ENCODE results near the gene APOBEC3B. TPM values are rescaled to one million over a fixed set of nuclear protein-coding genes. Genes with fewer than 3 reads are reported as not detected.
A peak's percentile ranks its signal among the peaks of the same experiment; 100 is the strongest.
"Not testable (repeated sequence)": the region's sequence is repeated elsewhere in the genome, so short reads cannot be mapped to it uniquely, and the experiment has no call there.

Gene APOBEC3B
- total RNA-seq, 1 experiment from 2014 or later = 11.3 TPM

DNA sequence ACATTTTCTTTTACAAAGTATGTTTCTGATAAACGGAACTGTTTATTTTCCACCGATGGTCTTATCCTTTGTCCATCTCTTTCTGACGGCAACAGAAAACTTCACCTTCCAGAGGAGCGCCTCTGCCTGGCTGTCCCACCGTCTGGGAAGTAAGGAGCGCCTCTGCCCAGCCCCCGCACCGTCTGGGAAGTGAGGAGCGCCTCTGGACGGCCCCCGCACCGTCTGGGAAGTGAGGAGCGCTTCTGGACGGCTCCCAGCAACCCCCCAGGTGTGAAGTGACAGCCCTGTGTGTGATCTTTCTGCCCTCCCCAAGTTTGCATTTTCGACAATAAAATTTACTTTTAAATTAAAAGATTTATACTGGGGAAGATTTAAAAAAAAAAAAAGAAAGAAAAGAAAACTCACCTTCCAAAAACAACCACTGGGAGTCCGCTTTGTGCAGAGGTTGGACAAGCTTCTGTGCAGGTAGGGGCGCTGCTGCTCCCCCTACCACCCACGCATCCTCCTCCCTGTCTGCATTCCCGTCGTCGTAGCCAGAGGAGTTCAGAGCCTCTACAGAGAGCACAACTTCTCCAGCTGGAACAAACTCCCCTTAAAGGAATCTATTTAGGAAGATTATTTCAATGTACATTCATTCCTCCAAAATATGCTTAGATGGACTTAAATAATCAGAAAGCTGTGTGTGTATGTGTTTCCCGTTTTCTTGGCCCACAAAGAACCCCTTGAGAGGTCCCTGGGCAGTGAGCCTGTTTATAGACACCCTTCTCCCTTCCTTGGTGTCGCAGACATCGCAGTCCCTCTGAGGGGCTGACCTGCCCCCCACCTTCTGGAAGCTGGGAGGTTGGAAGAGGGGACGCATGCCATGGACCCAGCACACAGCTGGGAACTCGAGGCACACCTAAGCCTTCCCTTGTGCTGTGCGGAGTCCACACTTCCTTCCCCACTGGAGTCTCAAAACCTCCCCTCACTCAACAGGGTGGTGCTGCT is 849 bp upstream of the APOBEC3B start:
- H3K9me2 ChIP-seq (replicated peaks; ENCODE audit: low read length) = no peaks in the 10 kb centered on the region
- ATAC-seq (peak; percentile 44), DNase-seq (peak; percentile 45)
- H3K4me3 ChIP-seq (ENCODE audit: low read length) = peak overlapping the region; percentile 58; the same call in 1 of the 2 replicates
- no peaks in the 10 kb centered on the region for H4K20me1 ChIP-seq (ENCODE audit: low read length)
- intact Hi-C loops (cut with micrococcal nuclease) = loop anchor here (5.0 to 10.0 kb wide), 2 partner anchors 56 to 109 kb away; partner anchors contain the start of gene CBX6
- peaks cover 26% of the 10 kb centered on the region for H3K4me1 ChIP-seq (ENCODE audit: insufficient read depth, low read length)
- no peaks in the 10 kb centered on the region for H3K79me2 ChIP-seq (ENCODE audit: low read length)
- no peaks in the 10 kb centered on the region for H3K27me3 ChIP-seq (ENCODE audit: low read length)
- peak overlapping the region; percentile 23; the same call in 1 of the 2 replicates for H3K9ac ChIP-seq (ENCODE audit: low read length)
- peaks cover 6% of the 10 kb centered on the region for H3F3A ChIP-seq (ENCODE audit: low read length, unreplicated experiment)
- H3K4me2 ChIP-seq (ENCODE audit: low read length) = peak overlapping the region; percentile 81
- H2AFZ ChIP-seq (ENCODE audit: low read length) = peak overlapping the region; percentile 50; the same call in 1 of the 2 replicates
- ChIA-PET POLR2A (ENCODE audit: unreplicated experiment) (interaction anchor here (0.6 kb wide), 2 partner anchors 25 to 330 kb away, joined by 3 to 7 read pairs; no protein-coding TSS in a partner anchor), CTCF (interaction anchor here (1.3 to 1.9 kb wide), 2 partner anchors 22 to 215 kb away, joined by 4 read pairs; no protein-coding TSS in a partner anchor)
- no peaks in the 10 kb centered on the region; the same call in 1 of the 2 replicates for H3K36me3 ChIP-seq (ENCODE audit: low read depth, low read length)
- TF ChIP-seq, protein P1, sequence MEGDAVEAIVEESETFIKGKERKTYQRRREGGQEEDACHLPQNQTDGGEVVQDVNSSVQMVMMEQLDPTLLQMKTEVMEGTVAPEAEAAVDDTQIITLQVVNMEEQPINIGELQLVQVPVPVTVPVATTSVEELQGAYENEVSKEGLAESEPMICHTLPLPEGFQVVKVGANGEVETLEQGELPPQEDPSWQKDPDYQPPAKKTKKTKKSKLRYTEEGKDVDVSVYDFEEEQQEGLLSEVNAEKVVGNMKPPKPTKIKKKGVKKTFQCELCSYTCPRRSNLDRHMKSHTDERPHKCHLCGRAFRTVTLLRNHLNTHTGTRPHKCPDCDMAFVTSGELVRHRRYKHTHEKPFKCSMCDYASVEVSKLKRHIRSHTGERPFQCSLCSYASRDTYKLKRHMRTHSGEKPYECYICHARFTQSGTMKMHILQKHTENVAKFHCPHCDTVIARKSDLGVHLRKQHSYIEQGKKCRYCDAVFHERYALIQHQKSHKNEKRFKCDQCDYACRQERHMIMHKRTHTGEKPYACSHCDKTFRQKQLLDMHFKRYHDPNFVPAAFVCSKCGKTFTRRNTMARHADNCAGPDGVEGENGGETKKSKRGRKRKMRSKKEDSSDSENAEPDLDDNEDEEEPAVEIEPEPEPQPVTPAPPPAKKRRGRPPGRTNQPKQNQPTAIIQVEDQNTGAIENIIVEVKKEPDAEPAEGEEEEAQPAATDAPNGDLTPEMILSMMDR (conservative IDR thresholded peaks at IDR 0.05; ENCODE audit: low read depth, low read length) = peak; percentile 50
- TF ChIP-seq EZH2 (IDR thresholded peaks at IDR 0.05; ENCODE audit: low read length, unreplicated experiment) (no peak), EZH2phosphoT487 (IDR thresholded peaks at IDR 0.05; ENCODE audit: borderline replicate concordance, low read length) (no peak)
- peak overlapping the region; percentile 79 for H3K27ac ChIP-seq (ENCODE audit: low read length)
- BruUV-seq (replicated peaks) = no TSS peak
- 0 out of 2 replicates have a peak, but pooled peaks cover 2% of the 10 kb centered on the region for H3K9me3 ChIP-seq (ENCODE audit: low read length)

DNA sequence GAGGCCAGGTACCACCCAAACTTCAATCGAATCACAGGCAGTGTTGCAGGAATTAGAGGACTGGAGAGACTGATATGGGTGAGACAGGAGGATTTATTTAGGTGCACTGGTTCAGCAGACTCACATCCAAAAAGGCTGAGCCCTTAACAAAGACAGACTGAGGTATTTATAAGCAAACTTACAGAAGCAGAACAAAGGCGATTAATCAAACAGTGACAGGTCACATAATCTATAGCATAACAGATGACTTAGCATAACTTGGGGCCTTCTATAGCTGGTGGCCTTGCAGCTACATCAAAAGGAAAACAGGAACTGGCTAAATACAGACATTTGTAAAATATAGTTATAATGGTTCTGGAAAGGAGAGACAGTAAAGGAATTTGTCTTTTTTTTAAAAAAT is 2.1 kb downstream of the APOBEC3B start:
- H3K79me2 ChIP-seq (ENCODE audit: low read length) = no peaks in the 10 kb centered on the region
- no peaks in the 10 kb centered on the region for H3K9me2 ChIP-seq (replicated peaks; ENCODE audit: low read length)
- H3K27me3 ChIP-seq (ENCODE audit: low read length) = no peaks in the 10 kb centered on the region
- no peaks in the 10 kb centered on the region for H4K20me1 ChIP-seq (ENCODE audit: low read length)
- CTCF ChIA-PET = no interaction called here
- TF ChIP-seq, protein P1 (conservative IDR thresholded peaks at IDR 0.05; ENCODE audit: low read depth, low read length) = no peak
- TF ChIP-seq EZH2phosphoT487 (IDR thresholded peaks at IDR 0.05; ENCODE audit: borderline replicate concordance, low read length) (no peak), EZH2 (IDR thresholded peaks at IDR 0.05; ENCODE audit: low read length, unreplicated experiment) (no peak)
- peaks cover 26% of the 10 kb centered on the region for H3K4me1 ChIP-seq (ENCODE audit: insufficient read depth, low read length)
- H3K4me2 ChIP-seq (ENCODE audit: low read length) = peak overlapping the region; percentile 58; the same call in 1 of the 2 replicates
- peak overlapping the region; percentile 69 for H3K9ac ChIP-seq (ENCODE audit: low read length)
- 0 out of 2 replicates have a peak, but pooled peaks cover 2% of the 10 kb centered on the region for H3K9me3 ChIP-seq (ENCODE audit: low read length)
- no peaks in the 10 kb centered on the region; the same call in 1 of the 2 replicates for H3K36me3 ChIP-seq (ENCODE audit: low read depth, low read length)
- no peak overlapping the region for H2AFZ ChIP-seq (ENCODE audit: low read length)
- intact Hi-C loops (cut with micrococcal nuclease) = loop anchor here (5.0 to 10.0 kb wide), 2 partner anchors 59 to 112 kb away; partner anchors contain the start of gene CBX6
- H3K27ac ChIP-seq (ENCODE audit: low read length) = peak overlapping the region; percentile 96
- POLR2A ChIA-PET (ENCODE audit: unreplicated experiment) = no interaction called here
- BruUV-seq (replicated peaks) = no TSS peak
- DNase-seq (no peak), ATAC-seq (no peak)
- H3F3A ChIP-seq (ENCODE audit: low read length, unreplicated experiment) = peaks cover 6% of the 10 kb centered on the region
- H3K4me3 ChIP-seq (ENCODE audit: low read length) = no peak overlapping the region; the same call in 1 of the 2 replicates

DNA sequence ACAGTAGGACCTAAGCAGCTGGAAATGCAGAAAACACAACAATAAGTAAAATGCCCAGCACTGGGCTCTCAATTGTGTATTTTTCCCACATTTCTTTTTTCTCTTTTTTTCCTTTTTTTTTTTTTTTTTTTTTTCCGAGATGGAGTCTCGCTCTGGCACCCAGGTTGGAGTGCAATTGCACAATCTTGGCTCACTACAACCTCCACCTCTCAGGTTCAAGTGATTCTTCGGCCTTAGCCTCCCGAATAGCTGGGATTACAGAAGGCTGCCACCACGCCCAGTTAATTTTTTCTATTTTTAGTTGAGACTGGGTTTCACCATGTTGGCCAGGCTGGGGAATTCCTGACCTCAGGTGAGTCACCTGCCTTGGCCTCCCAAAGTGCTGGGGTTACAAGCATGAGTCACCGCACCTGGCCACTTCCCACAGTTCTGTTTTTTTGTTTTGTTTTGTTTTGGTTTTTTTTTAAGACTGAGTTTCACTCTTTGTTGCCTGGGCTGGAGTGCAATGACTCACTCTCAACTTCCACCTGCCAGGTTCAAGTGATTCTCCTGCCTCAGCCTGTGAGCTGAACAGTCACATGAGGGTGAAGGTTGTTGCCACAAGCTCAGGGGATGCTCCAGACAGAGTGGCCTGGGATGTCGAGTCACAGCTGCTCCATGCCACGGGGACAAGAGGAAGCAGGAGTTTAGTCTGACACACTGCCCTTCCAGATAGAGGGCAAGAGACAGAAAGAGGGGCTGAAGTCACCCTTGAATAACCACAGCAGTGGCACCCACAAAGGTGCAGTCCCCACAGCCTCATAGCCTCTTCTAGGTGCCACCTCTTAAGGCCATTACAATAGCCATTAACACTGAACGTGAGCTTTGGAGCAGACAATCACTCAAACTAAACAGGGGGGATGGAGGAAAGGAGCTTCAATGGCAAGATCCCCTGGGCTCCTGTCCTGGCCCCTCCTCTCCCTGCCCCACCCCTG is 2.9 kb downstream of the APOBEC3B start:
- H3K36me3 ChIP-seq (ENCODE audit: low read depth, low read length); H3K27me3 ChIP-seq (ENCODE audit: low read length); H2AFZ ChIP-seq (ENCODE audit: low read length); H3K79me2 ChIP-seq (ENCODE audit: low read length); H3K9me2 ChIP-seq (replicated peaks; ENCODE audit: low read length); BruUV-seq (replicated peaks); H4K20me1 ChIP-seq (ENCODE audit: low read length); H3K4me3 ChIP-seq (ENCODE audit: low read length); H3F3A ChIP-seq (ENCODE audit: low read length, unreplicated experiment); H3K9me3 ChIP-seq (ENCODE audit: low read length): not testable (repeated sequence)
- peak overlapping the region; percentile 69 for H3K9ac ChIP-seq (ENCODE audit: low read length)
- intact Hi-C loops (cut with micrococcal nuclease) = loop anchor here (5.0 to 10.0 kb wide), 2 partner anchors 60 to 113 kb away; partner anchors contain the start of gene CBX6
- peak overlapping the region; percentile 96 for H3K27ac ChIP-seq (ENCODE audit: low read length)
- DNase-seq (peak; percentile 93), ATAC-seq (peak; percentile 61)
- peaks cover 26% of the 10 kb centered on the region for H3K4me1 ChIP-seq (ENCODE audit: insufficient read depth, low read length)
- ChIA-PET CTCF (interaction anchor here (0.6 to 0.7 kb wide), 2 partner anchors 137 to 359 kb away, joined by 4 to 11 read pairs; no protein-coding TSS in a partner anchor), POLR2A (ENCODE audit: unreplicated experiment) (interaction anchor here (0.7 kb wide), 1 partner anchor 220 kb away, joined by 3 read pairs; no protein-coding TSS in a partner anchor)
- H3K4me2 ChIP-seq (ENCODE audit: low read length) = peak overlapping the region; percentile 58

Data from PC-3 (cell line).